Endothelial cell of umbilical vein (primary cell): ENCODE measurements around the gene SLC6A19.

ENCODE experiments used
- EZH2 ChIP-seq: IDR thresholded peaks from 2 replicates; pipeline ENCODE4 v1.6.1; 2012; ENCODE audit warnings: borderline replicate concordance, low read depth, mild to moderate bottlenecking, moderate library complexity, low read length, inconsistent platforms; ENCODE audit not compliant: severe bottlenecking
- MYC ChIP-seq: IDR thresholded peaks from one replicate; pipeline ENCODE4 v1.6.1; 2011; ENCODE audit warnings: mild to moderate bottlenecking, low read depth, low read length
- POLR2A ChIP-seq: IDR thresholded peaks from 2 replicates; pipeline ENCODE4 v1.6.1; 2012; ENCODE audit warnings: low read depth, mild to moderate bottlenecking, control low read depth, low read length
- POLR2AphosphoS5 ChIP-seq: IDR thresholded peaks from 2 replicates; pipeline ENCODE4 v1.6.1; 2012; ENCODE audit warnings: low read depth, mild to moderate bottlenecking, control low read depth, low read length, moderate library complexity; ENCODE audit not compliant: insufficient read depth
- TF ChIP-seq, protein P1 (sequence below), 2 donors: IDR thresholded peaks; 1 replicate in 1 of 2; 2 replicates in 1 of 2; pipeline ENCODE4 v1.5.1; 2011; ENCODE audit warnings: low read length in 2 of 2, mild to moderate bottlenecking in 2 of 2, moderate library complexity in 2 of 2, control low read depth in 1 of 2, inconsistent platforms in 1 of 2, low read depth in 1 of 2; ENCODE audit not compliant: insufficient read depth in 1 of 2; ENCODE audit errors: extremely low read depth in 1 of 2

GRCh38 chr5:1222621-1223277 lies 21.4 kb downstream of the SLC6A19 start:
- TF ChIP-seq, protein P1, sequence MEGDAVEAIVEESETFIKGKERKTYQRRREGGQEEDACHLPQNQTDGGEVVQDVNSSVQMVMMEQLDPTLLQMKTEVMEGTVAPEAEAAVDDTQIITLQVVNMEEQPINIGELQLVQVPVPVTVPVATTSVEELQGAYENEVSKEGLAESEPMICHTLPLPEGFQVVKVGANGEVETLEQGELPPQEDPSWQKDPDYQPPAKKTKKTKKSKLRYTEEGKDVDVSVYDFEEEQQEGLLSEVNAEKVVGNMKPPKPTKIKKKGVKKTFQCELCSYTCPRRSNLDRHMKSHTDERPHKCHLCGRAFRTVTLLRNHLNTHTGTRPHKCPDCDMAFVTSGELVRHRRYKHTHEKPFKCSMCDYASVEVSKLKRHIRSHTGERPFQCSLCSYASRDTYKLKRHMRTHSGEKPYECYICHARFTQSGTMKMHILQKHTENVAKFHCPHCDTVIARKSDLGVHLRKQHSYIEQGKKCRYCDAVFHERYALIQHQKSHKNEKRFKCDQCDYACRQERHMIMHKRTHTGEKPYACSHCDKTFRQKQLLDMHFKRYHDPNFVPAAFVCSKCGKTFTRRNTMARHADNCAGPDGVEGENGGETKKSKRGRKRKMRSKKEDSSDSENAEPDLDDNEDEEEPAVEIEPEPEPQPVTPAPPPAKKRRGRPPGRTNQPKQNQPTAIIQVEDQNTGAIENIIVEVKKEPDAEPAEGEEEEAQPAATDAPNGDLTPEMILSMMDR (IDR thresholded peaks at IDR 0.05; ENCODE audit: extremely low read depth in 1 of 2, insufficient read depth in 1 of 2, low read depth in 1 of 2, low read length in 2 of 2) = no peak
- no peak for TF ChIP-seq EZH2
- TF ChIP-seq POLR2AphosphoS5 = no peak
- no peak for TF ChIP-seq MYC
- TF ChIP-seq POLR2A = no peak
